Measurements from ENCODE around the gene ZNF74.
"Not testable (repeated sequence)": the region's sequence is repeated elsewhere in the genome, so short reads cannot be mapped to it uniquely, and the experiment has no call there.

Gene ZNF74

GRCh38 chr22:20393705-20394476, at the start of gene ZNF74:
Gene ZNF74 (plus strand): TSS chr22:20394151. CDS start chr22:20394629, 478 bp downstream.
- DNase-seq = peak; percentile 18 to 93 (median 83)

GRCh38 chr22:20346553-20346952, 47.4 kb upstream of the ZNF74 start:
- not testable (repeated sequence) for DNase-seq

GRCh38 chr22:20352536-20352935, 41.4 kb upstream of the ZNF74 start:
- not testable (repeated sequence) for DNase-seq

GRCh38 chr22:20354238-20354975, 39.5 kb upstream of the ZNF74 start:
- no peak for DNase-seq

- not testable (repeated sequence) for DNase-seq
Measured at GRCh38 chr22:20355939-20356636, 37.9 kb upstream of the ZNF74 start.

- not testable (repeated sequence) for DNase-seq
Measured at GRCh38 chr22:20356906-20357305, 37.0 kb upstream of the ZNF74 start.

- not testable (repeated sequence) for DNase-seq
Measured at GRCh38 chr22:20357967-20358366, 36.0 kb upstream of the ZNF74 start.

GRCh38 chr22:20358503-20359239, 35.3 kb upstream of the ZNF74 start:
- DNase-seq = not testable (repeated sequence)

- not testable (repeated sequence) for DNase-seq
Measured at GRCh38 chr22:20360261-20360660, 33.7 kb upstream of the ZNF74 start.

- DNase-seq = not testable (repeated sequence)
Measured at GRCh38 chr22:20360866-20361751, 32.8 kb upstream of the ZNF74 start.

GRCh38 chr22:20361752-20362229, 32.2 kb upstream of the ZNF74 start:
- DNase-seq = not testable (repeated sequence)

GRCh38 chr22:20362403-20362802, 31.5 kb upstream of the ZNF74 start:
- not testable (repeated sequence) for DNase-seq

GRCh38 chr22:20364335-20365260, 29.4 kb upstream of the ZNF74 start:
- not testable (repeated sequence) for DNase-seq

- DNase-seq = not testable (repeated sequence)
Measured at GRCh38 chr22:20366841-20367240, 27.1 kb upstream of the ZNF74 start.

- DNase-seq = not testable (repeated sequence)
Measured at GRCh38 chr22:20368875-20369274, 25.1 kb upstream of the ZNF74 start.

- DNase-seq = not testable (repeated sequence)
Measured at GRCh38 chr22:20371687-20372086, 22.3 kb upstream of the ZNF74 start.

- DNase-seq = not testable (repeated sequence)
Measured at GRCh38 chr22:20372406-20372854, 21.5 kb upstream of the ZNF74 start.

GRCh38 chr22:20373195-20373706, 20.7 kb upstream of the ZNF74 start:
- not testable (repeated sequence) for DNase-seq

All from hypothalamus (tissue), 51 donors.